Left lung (tissue), 10 donors: Measurements from ENCODE around the gene FZR1. TPM values are rescaled to one million over a fixed set of nuclear protein-coding genes. Genes with fewer than 3 reads are reported as not detected.

Source experiments
- ATAC-seq: fragments of 200-7000 bp; cut with Tn5 transposase; one replicate; pipeline ENCODE4 v1.9.1; 2020; ENCODE audit warnings: moderate library complexity
- DNase-seq, 4 donors: peaks; one replicate each; pipeline ENCODE4 v3.0.0-alpha.2; 2013 to 2020
- H3K27ac ChIP-seq, 2 donors: fragments of 200-600 bp; sonication (generic) in 1 of 2; one replicate each; pipeline versions ENCODE4 v1.5.0 to v1.8.0; 2020 to 2021
- H3K27me3 ChIP-seq, 2 donors: fragments of 200-600 bp; sonication (generic) in 1 of 2; one replicate each; pipeline versions ENCODE4 v1.5.0 to v1.8.0; 2020 to 2021
- H3K36me3 ChIP-seq, 2 donors: fragments of 200-600 bp; sonication (generic) in 1 of 2; one replicate each; pipeline versions ENCODE4 v1.5.0 to v1.8.0; 2020 to 2021
- H3K4me1 ChIP-seq, 2 donors: fragments of 200-600 bp; one replicate each; pipeline ENCODE4 v1.8.0; 2021
- H3K4me3 ChIP-seq, 2 donors: fragments of 200-600 bp; sonication (generic) in 1 of 2; one replicate each; pipeline versions ENCODE4 v1.5.0 to v1.8.0; 2020 to 2021; ENCODE audit warnings: mild to moderate bottlenecking in 1 of 2
- H3K9me3 ChIP-seq, 2 donors: fragments of 200-600 bp; sonication (generic) in 1 of 2; one replicate each; pipeline versions ENCODE4 v1.5.0 to v1.8.0; 2020 to 2021
- intact Hi-C, 2 donors: fragments of 100-400 bp; cut with DNase I; formaldehyde crosslinking; loops; one replicate each; pipeline versions ENCODE4 v1.11.2 to v1.14.2; 2022
- polyA plus RNA-seq, 6 donors: library from polyadenylated mRNA; unstranded; fragments of 120-200 nt; gene quantifications; one replicate each; pipeline ENCODE4 v1.2.1, GENCODE V29; 2013; ENCODE audit not compliant: insufficient read length in 6 of 6
- total RNA-seq, 2 donors: library from RNA; stranded (reverse); fragmentation: NEBNext Ultra II Directional; extraction: Animal tissue kit (Norgen Biotek cat#: 25700); gene quantifications; one replicate each; pipeline ENCODE4 v1.2.1, GENCODE V29; 2021
- TF ChIP-seq, protein P1 (sequence below), 2 donors: fragments of 200-600 bp; sonication (generic) in 1 of 2; IDR thresholded peaks; one replicate each; pipeline versions ENCODE4 v1.5.0 to v1.8.0; 2021; ENCODE audit warnings: antibody characterized with exemption in 2 of 2
- donor health status: DM: no; HTN: yes; CAD: no.
- donor health status: DM: no; HTN: no; CAD: no.

FZR1 gene
- total and polyA plus RNA-seq, 8 donors: 33.4 to 56.6 (median 47.3) TPM

DNA sequence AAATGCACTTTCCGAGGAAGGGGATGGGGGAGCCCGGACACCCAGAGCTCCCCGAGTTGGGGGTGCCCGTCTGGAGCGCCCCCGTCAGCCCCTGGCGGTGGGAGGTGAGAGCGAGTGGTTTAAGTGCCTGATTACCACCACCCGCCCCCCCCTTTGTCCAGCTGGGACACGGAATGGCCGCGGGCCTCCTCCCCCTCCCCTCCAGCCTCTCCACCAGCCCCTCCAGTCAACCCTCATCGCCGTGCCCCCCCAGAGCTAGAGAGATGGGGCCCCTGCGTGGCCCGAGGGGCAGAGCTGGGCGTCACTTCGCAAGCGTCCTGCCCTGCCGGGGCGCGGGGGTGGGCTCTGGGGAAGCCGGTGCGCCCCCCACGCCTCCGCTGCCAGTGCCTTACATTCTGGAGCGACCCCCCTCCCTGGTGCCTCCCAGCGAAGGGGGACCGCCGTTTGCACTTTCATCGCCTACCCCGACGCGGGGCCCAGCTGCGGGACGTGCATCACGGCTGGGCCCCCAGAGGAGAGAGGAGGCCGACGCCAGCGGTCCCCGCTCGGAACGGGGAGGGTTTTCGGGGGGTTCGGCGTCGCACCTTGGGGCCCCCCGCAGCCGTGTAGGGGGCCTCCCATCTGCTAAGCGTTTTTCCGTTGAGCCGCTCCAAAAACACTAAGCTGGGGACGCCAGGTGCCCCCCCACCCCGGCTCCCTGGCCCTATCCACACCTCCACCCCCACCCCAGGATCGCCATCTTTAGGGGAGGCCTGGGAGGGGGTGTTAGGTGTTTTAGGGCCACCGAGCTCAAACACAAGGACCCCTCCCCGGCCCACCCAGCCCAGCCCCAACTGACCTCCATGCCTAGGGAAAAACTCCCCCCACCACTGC lies 42.2 kb upstream of the FZR1 start:
- ATAC-seq (no peak), DNase-seq (no peak)
- Histone ChIP-seq H3K27ac (no peak overlapping the region), H3K9me3 (no peaks in the 10 kb centered on the region), H3K4me3 (no peak overlapping the region), H3K27me3 (no peaks in the 10 kb centered on the region), H3K4me1 (peaks cover 12 to 17% of the 10 kb centered on the region in 2 donors), H3K36me3 (peaks cover 0 to 65% of the 10 kb centered on the region in 2 donors)
- TF ChIP-seq, protein P1, sequence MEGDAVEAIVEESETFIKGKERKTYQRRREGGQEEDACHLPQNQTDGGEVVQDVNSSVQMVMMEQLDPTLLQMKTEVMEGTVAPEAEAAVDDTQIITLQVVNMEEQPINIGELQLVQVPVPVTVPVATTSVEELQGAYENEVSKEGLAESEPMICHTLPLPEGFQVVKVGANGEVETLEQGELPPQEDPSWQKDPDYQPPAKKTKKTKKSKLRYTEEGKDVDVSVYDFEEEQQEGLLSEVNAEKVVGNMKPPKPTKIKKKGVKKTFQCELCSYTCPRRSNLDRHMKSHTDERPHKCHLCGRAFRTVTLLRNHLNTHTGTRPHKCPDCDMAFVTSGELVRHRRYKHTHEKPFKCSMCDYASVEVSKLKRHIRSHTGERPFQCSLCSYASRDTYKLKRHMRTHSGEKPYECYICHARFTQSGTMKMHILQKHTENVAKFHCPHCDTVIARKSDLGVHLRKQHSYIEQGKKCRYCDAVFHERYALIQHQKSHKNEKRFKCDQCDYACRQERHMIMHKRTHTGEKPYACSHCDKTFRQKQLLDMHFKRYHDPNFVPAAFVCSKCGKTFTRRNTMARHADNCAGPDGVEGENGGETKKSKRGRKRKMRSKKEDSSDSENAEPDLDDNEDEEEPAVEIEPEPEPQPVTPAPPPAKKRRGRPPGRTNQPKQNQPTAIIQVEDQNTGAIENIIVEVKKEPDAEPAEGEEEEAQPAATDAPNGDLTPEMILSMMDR (IDR thresholded peaks at IDR 0.05): no peak
- intact Hi-C loops: no loop called here

DNA sequence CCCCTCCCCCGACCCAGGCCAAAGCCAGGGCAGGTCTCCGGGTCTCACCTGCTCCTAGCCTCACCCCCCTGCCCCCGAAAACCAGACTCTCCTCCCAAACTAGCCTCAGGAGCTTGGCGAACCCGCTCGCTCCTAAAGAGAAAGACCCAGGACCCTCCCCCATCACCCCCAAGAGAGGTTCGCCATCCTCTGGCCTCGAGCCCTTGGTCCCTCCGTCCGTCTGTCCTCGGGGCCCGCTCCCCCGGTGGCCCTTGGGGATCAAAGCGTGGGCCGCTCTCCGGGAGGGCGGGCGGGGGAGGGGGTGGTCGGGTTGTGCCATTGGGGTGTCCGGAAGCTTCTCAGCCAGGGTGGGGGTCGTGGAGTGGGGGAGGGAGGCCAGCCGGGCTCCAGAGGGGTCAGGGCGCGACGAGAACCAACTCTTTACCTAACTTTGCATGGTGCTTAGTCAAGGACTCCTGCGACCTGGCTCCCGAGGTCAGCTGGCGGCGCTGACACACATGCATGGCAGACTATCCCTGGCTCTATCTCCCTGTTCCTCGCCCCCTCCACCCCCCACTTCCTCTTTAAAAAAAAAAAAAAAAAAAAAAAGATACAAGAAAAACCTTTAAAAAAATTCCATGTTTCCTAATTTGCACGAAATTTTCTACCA lies 41.4 kb upstream of the FZR1 start:
- no peak overlapping the region for H3K27ac ChIP-seq
- intact Hi-C loops: no loop called here
- H3K27me3 ChIP-seq: no peaks in the 10 kb centered on the region
- H3K36me3 ChIP-seq: peaks cover 0 to 59% of the 10 kb centered on the region in 2 donors
- DNase-seq: no peak
- TF ChIP-seq, protein P1 (IDR thresholded peaks at IDR 0.05): no peak
- H3K4me1 ChIP-seq: peaks cover 7 to 11% of the 10 kb centered on the region in 2 donors
- no peaks in the 10 kb centered on the region for H3K9me3 ChIP-seq
- ATAC-seq: no peak
- no peak overlapping the region for H3K4me3 ChIP-seq

DNA sequence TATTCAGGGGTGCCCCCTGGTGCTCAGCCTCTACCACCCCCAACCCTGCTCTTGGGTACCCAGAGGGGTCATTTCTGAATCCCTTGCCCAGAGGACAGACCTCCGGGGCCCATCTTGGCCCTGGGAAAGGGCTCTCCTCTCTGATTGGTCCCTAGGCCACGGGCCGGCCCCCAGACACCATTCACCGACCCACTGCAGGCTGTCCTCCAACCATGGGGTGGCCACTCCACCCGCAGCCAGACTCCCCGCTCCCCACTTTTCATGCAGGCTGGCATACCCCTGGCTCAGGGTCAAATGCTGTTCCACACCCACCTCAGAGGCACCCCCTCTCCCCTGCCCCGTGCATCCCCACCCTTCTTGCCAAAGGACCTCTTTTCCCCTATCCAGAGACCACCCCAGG lies 40.6 kb upstream of the FZR1 start:
- intact Hi-C loops: no loop called here
- H3K4me1 ChIP-seq: peaks cover 3 to 6% of the 10 kb centered on the region in 2 donors
- H3K4me3 ChIP-seq: no peak overlapping the region
- DNase-seq: no peak
- H3K27ac ChIP-seq: peak overlapping the region in 1 of 2 donors; percentile 48
- no peak for ATAC-seq
- no peaks in the 10 kb centered on the region for H3K9me3 ChIP-seq
- TF ChIP-seq, protein P1 (IDR thresholded peaks at IDR 0.05): no peak
- H3K27me3 ChIP-seq: no peaks in the 10 kb centered on the region
- peaks cover 0 to 50% of the 10 kb centered on the region in 2 donors for H3K36me3 ChIP-seq

DNA sequence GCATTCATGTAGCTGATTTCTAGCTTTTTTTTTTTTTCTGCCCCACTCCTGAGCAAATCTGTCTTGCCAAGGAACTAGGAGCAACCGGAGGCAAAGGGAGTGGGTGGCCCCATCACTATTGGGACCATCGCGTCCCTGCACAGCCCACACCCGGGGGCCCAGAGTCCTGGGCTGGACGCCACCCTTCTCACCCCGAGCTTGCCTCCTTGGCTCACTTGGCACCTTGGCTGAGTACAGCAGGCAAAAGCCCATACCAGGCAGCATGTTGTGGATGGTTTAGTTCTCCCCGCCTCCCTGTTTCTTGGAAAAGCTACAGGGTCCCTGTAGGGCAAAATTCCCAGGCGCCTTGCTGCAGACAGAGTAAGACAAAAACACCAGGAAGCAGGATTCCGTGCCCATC lies 39.5 kb upstream of the FZR1 start:
- Histone ChIP-seq H3K27me3 (no peaks in the 10 kb centered on the region), H3K4me1 (peaks cover 3 to 6% of the 10 kb centered on the region in 2 donors), H3K27ac (peak overlapping the region in 1 of 2 donors; percentile 48), H3K36me3 (peaks cover 0 to 39% of the 10 kb centered on the region in 2 donors), H3K4me3 (no peak overlapping the region), H3K9me3 (no peaks in the 10 kb centered on the region)
- no peak for DNase-seq
- ATAC-seq: no peak
- intact Hi-C loops: no loop called here
- TF ChIP-seq, protein P1 (IDR thresholded peaks at IDR 0.05): no peak
